GM12874 (cell line): Measurements from ENCODE around the gene RNF157.
A peak's percentile ranks its signal among the peaks of the same experiment; 100 is the strongest.

Source experiments
- CTCF ChIP-seq: IDR thresholded peaks from 2 replicates; pipeline ENCODE4 v1.5.1; 2011; ENCODE audit warnings: low read depth, mild to moderate bottlenecking, control low read depth, low read length, moderate library complexity; ENCODE audit not compliant: insufficient read depth

The RNF157 gene

GRCh38 chr17:76131051-76131691 is 109.1 kb downstream of the RNF157 start:
- TF ChIP-seq CTCF: no peak

GRCh38 chr17:76130473-76130872 is 109.8 kb downstream of the RNF157 start:
- no peak for TF ChIP-seq CTCF

- no peak for TF ChIP-seq CTCF
Measured at GRCh38 chr17:76125922-76126321, 114.4 kb downstream of the RNF157 start.

GRCh38 chr17:76125391-76125675 is 115.0 kb downstream of the RNF157 start:
- TF ChIP-seq CTCF: no peak

- TF ChIP-seq CTCF: peak; percentile 50
Measured at GRCh38 chr17:76124582-76125390, 115.5 kb downstream of the RNF157 start.

- no peak for TF ChIP-seq CTCF
Measured at GRCh38 chr17:76123749-76124581, 116.3 kb downstream of the RNF157 start.

GRCh38 chr17:76123191-76123499 is 117.1 kb downstream of the RNF157 start:
- no peak for TF ChIP-seq CTCF
